ENCODE results near the gene VPS45. TPM values are rescaled to one million over a fixed set of nuclear protein-coding genes. Genes with fewer than 3 reads are reported as not detected.

Gene VPS45
- polyA plus RNA-seq, 3 donors = 36.0 to 41.9 (median 36.8) TPM

DNA sequence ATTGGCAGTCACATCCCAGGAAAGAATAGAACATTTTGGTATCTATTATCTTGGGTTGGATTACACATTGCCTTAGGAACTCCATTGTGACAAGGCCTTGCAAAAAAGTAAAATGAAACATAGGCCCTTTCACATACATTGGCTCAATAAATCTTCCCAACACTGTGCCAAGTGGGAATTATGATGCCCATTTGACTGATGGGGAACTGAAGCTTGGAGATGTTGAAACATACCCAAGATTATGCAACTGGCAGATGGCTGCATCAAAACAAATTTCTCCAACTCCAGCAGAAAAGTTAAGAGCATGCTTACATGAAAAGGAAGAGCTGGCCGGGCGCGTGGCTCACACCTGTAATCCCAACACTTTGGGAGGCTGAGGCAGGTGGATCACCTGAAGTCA is 109.0 kb downstream of the VPS45 start:
- H3K4me2 ChIP-seq (replicated peaks; ENCODE audit: extremely low read depth, low read length, poor library complexity, severe bottlenecking) = peak overlapping the region; percentile 47
- H3K4me3 ChIP-seq (replicated peaks in 1 of 3; ENCODE audit: low read depth in 2 of 3, low read length in 3 of 3) = peak overlapping the region in 1 of 3 experiments; percentile 40
- no peak overlapping the region for H2AFZ ChIP-seq (ENCODE audit: insufficient read depth, low read depth, low read length, poor library complexity, severe bottlenecking)
- 0% methylated on average over 3 of the region's 3 CpGs for WGBS (ENCODE audit: insufficient coverage)
- Mint-ChIP-seq H3K27me3 (ENCODE audit: low read depth in 3 of 3) (peaks cover 0 to 6% (median 0%) of the 10 kb centered on the region in 3 donors), H3K4me1 (peaks cover 73% of the 10 kb centered on the region), H3K9me3 (peaks cover 0 to 2% (median 0%) of the 10 kb centered on the region in 7 donors), H3K4me3 (peak overlapping the region; percentile 59 to 71), H3K36me3 (peaks cover 7 to 14% of the 10 kb centered on the region in 2 donors), H3K27ac (peak overlapping the region; percentile 84 to 98 (median 91))
- peak; percentile 42 to 79 (median 70) for DNase-seq
- H3K27me3 ChIP-seq (ENCODE audit: control insufficient read depth in 2 of 2, insufficient read depth in 2 of 2, low read length in 2 of 2) = no peaks in the 10 kb centered on the region
- intact Hi-C loops (cut with micrococcal nuclease) = no loop called here
- no peak overlapping the region for H3K9ac ChIP-seq (ENCODE audit: insufficient read depth, low read length, poor library complexity, severe bottlenecking)
- peaks cover 62 to 76% of the 10 kb centered on the region in 2 donors for H3K4me1 ChIP-seq (ENCODE audit: control insufficient read depth in 1 of 2, insufficient read depth in 2 of 2, low read length in 2 of 2)
- H3K79me2 ChIP-seq (ENCODE audit: insufficient read depth, low read length) = peaks cover 2% of the 10 kb centered on the region
- H3K36me3 ChIP-seq (replicated peaks in 1 of 2; ENCODE audit: control insufficient read depth in 1 of 2, insufficient read depth in 2 of 2, low read length in 2 of 2) = no peaks in the 10 kb centered on the region
- no peak for TF ChIP-seq CTCF (IDR thresholded peaks at IDR 0.05)
- peak overlapping the region; percentile 55 to 75 for H3K27ac ChIP-seq (ENCODE audit: low read depth in 1 of 2, low read length in 2 of 2)
- H4K20me1 ChIP-seq (ENCODE audit: insufficient read depth, low read length) = no peaks in the 10 kb centered on the region
- H3K9me3 ChIP-seq (replicated peaks in 1 of 2; ENCODE audit: control insufficient read depth in 1 of 2, insufficient read depth in 1 of 2, low read length in 2 of 2) = no peaks in the 10 kb centered on the region

DNA sequence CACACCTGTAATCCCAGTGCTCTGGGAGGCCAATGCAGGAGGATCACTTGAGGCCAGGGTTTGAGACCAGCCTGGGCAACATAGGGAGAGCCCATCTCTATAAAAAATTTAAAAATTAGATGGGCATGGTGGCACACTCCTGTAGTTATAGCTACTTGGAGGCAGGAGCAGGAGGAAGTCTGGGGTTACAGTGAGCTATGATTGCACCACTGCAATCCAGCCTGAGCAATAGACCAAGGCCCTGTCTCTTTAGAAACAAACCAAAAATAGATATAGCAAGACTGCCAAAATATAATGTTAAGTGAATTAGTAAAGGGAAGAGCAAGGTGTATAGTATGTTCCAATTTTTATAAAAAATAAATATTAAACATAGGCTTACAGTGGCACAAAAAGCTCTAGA is 111.0 kb downstream of the VPS45 start:
- peak overlapping the region; percentile 20 for H3K4me2 ChIP-seq (replicated peaks; ENCODE audit: extremely low read depth, low read length, poor library complexity, severe bottlenecking)
- no peak for TF ChIP-seq CTCF (IDR thresholded peaks at IDR 0.05)
- DNase-seq = peak in 2 of 3 donors; percentile 48 to 71

More for the DNA sequence above, 111.0 kb downstream of the VPS45 start:
- H3K4me3 ChIP-seq (replicated peaks in 1 of 3; ENCODE audit: low read depth in 2 of 3, low read length in 3 of 3) = peak overlapping the region in 1 of 3 experiments; percentile 37
- H3K9me3 ChIP-seq (replicated peaks in 1 of 2; ENCODE audit: control insufficient read depth in 1 of 2, insufficient read depth in 1 of 2, low read length in 2 of 2) = no peaks in the 10 kb centered on the region
- H4K20me1 ChIP-seq (ENCODE audit: insufficient read depth, low read length) = no peaks in the 10 kb centered on the region
- H3K27me3 ChIP-seq (ENCODE audit: control insufficient read depth in 2 of 2, insufficient read depth in 2 of 2, low read length in 2 of 2) = no peaks in the 10 kb centered on the region
- Mint-ChIP-seq H3K4me1 (peaks cover 82% of the 10 kb centered on the region), H3K4me3 (peak overlapping the region in 1 of 2 donors; percentile 8), H3K9me3 (peaks cover 0 to 2% (median 0%) of the 10 kb centered on the region in 7 donors), H3K27me3 (ENCODE audit: low read depth in 3 of 3) (peaks cover 0 to 9% (median 0%) of the 10 kb centered on the region in 3 donors), H3K36me3 (peaks cover 2 to 16% of the 10 kb centered on the region in 2 donors), H3K27ac (peak overlapping the region; percentile 69 to 91 (median 81))
- no peaks in the 10 kb centered on the region for H3K36me3 ChIP-seq (replicated peaks in 1 of 2; ENCODE audit: control insufficient read depth in 1 of 2, insufficient read depth in 2 of 2, low read length in 2 of 2)
- peaks cover 77 to 90% of the 10 kb centered on the region in 2 donors for H3K4me1 ChIP-seq (ENCODE audit: control insufficient read depth in 1 of 2, insufficient read depth in 2 of 2, low read length in 2 of 2)
- H3K9ac ChIP-seq (ENCODE audit: insufficient read depth, low read length, poor library complexity, severe bottlenecking) = no peak overlapping the region
- H3K79me2 ChIP-seq (ENCODE audit: insufficient read depth, low read length) = peaks cover 2% of the 10 kb centered on the region
- no peak overlapping the region for H2AFZ ChIP-seq (ENCODE audit: insufficient read depth, low read depth, low read length, poor library complexity, severe bottlenecking)
- H3K27ac ChIP-seq (ENCODE audit: low read depth in 1 of 2, low read length in 2 of 2) = peak overlapping the region; percentile 41 to 75
- intact Hi-C loops (cut with micrococcal nuclease) = no loop called here

Data from CD14-positive monocyte (primary cell).